Esophagus muscularis mucosa (tissue), 4 donors: Measurements from ENCODE around the gene ZFX.

Experiments
- EP300 ChIP-seq: sonication (generic); formaldehyde crosslinking; IDR thresholded peaks from one replicate; pipeline ENCODE4 v1.6.1; 2017; ENCODE audit warnings: antibody characterized with exemption
- POLR2A ChIP-seq: fragments of 450-650 bp; IDR thresholded peaks from one replicate; pipeline ENCODE4 v1.6.1; 2017; ENCODE audit warnings: antibody characterized with exemption, moderate library complexity, mild to moderate bottlenecking, low read depth
- POLR2AphosphoS5 ChIP-seq, 2 donors: sonication (generic); formaldehyde crosslinking; IDR thresholded peaks; one replicate each; pipeline ENCODE4 v1.6.1; 2017; ENCODE audit warnings: antibody characterized with exemption in 2 of 2
- TF ChIP-seq, protein P1 (sequence below), 3 experiments: fragments of 200-600 bp in 2 of 3; fragments of 450-650 bp in 1 of 3; sonication (generic) in 2 of 3; IDR thresholded peaks; one replicate each; pipeline ENCODE4 v1.5.1; 2017 to 2019; ENCODE audit warnings: antibody characterized with exemption in 3 of 3, mild to moderate bottlenecking in 2 of 3, moderate library complexity in 1 of 3

DNA sequence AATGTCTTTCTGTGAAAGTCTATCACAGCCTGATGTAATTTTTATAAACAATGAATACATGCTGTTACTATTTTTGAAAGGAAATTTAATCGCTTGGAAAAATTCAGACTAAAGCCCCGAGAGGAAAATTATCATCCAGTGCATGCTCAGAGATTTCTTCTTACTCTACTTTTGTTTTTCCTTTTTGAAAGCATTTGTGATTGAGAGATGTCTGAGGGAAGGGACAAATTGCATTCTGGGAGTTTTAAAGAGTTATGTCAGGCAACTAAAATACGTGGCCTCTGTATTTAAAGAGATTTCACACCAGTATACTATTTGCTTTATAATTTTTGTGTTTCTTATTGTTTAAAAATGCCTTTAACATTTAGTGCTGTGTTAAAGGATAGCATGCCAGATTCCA lies 1.4 kb upstream of the ZFX start:
- TF ChIP-seq POLR2AphosphoS5 (IDR thresholded peaks at IDR 0.05) (no peak), POLR2A (no peak), EP300 (no peak)
- TF ChIP-seq, protein P1, sequence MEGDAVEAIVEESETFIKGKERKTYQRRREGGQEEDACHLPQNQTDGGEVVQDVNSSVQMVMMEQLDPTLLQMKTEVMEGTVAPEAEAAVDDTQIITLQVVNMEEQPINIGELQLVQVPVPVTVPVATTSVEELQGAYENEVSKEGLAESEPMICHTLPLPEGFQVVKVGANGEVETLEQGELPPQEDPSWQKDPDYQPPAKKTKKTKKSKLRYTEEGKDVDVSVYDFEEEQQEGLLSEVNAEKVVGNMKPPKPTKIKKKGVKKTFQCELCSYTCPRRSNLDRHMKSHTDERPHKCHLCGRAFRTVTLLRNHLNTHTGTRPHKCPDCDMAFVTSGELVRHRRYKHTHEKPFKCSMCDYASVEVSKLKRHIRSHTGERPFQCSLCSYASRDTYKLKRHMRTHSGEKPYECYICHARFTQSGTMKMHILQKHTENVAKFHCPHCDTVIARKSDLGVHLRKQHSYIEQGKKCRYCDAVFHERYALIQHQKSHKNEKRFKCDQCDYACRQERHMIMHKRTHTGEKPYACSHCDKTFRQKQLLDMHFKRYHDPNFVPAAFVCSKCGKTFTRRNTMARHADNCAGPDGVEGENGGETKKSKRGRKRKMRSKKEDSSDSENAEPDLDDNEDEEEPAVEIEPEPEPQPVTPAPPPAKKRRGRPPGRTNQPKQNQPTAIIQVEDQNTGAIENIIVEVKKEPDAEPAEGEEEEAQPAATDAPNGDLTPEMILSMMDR (IDR thresholded peaks at IDR 0.05), result no peak
